ENCODE data around the gene TEX52.

DNA sequence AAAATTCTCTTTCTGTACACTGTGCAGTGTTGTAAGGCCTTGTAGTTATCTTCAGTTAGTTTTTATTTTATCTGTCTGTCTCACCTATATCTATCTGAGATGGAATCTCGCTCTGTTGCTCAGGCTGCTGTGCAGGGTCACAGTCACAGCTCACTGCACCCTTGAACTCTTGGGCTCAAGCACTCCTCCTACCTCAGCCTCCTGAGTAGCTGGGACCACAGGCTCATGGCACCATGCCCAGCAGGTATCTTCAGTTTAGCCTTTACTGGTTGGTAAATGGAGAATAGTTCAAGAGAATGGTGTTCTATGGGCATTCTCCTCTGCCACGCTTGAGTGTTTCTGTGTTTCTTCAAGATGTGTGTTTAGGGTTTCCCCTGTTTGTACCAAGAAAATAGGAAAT lies 47.4 kb upstream of the TEX52 start:
- TF ChIP-seq, protein P1, sequence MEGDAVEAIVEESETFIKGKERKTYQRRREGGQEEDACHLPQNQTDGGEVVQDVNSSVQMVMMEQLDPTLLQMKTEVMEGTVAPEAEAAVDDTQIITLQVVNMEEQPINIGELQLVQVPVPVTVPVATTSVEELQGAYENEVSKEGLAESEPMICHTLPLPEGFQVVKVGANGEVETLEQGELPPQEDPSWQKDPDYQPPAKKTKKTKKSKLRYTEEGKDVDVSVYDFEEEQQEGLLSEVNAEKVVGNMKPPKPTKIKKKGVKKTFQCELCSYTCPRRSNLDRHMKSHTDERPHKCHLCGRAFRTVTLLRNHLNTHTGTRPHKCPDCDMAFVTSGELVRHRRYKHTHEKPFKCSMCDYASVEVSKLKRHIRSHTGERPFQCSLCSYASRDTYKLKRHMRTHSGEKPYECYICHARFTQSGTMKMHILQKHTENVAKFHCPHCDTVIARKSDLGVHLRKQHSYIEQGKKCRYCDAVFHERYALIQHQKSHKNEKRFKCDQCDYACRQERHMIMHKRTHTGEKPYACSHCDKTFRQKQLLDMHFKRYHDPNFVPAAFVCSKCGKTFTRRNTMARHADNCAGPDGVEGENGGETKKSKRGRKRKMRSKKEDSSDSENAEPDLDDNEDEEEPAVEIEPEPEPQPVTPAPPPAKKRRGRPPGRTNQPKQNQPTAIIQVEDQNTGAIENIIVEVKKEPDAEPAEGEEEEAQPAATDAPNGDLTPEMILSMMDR (IDR thresholded peaks at IDR 0.05): no peak
- no peak for TF ChIP-seq POLR2A (IDR thresholded peaks at IDR 0.05)

Data from uterus (tissue), 2 donors.